GM23338 (cell line): ENCODE results near the gene PDE4B. TPM values are rescaled to one million over a fixed set of nuclear protein-coding genes. Genes with fewer than 3 reads are reported as not detected.

ENCODE experiments used
- ATAC-seq: fragments of 200-7000 bp; cut with Tn5 transposase; 3 replicates; pipeline ENCODE4 v1.9.1; 2020
- DNase-seq: peaks from one replicate; pipeline ENCODE4 v3.0.0-alpha.2; 2015; ENCODE audit warnings: low spot score
- H2AFZ ChIP-seq: fragments of 200-600 bp; sonication (generic); 2 replicates; pipeline ENCODE4 v1.8.0; 2016; ENCODE audit warnings: antibody characterized with exemption, mild to moderate bottlenecking, moderate library complexity
- H3F3A ChIP-seq: fragments of 200-600 bp; sonication (generic); replicated peaks from 2 replicates; pipeline ENCODE4 v1.8.0; 2017; ENCODE audit warnings: antibody characterized with exemption, mixed run types, low read depth
- H3K27ac ChIP-seq: fragments of 200-600 bp; sonication (generic); 2 replicates; pipeline ENCODE4 v1.6.1; 2016; ENCODE audit warnings: low read depth
- H3K27me3 ChIP-seq: fragments of 200-600 bp; sonication (generic); 2 replicates; pipeline ENCODE4 v1.8.0; 2016; ENCODE audit warnings: mild to moderate bottlenecking, mixed run types, moderate library complexity; ENCODE audit not compliant: insufficient read depth
- H3K36me3 ChIP-seq: fragments of 200-600 bp; sonication (generic); 2 replicates; pipeline ENCODE4 v1.8.0; 2016; ENCODE audit warnings: mild to moderate bottlenecking; ENCODE audit not compliant: insufficient read depth
- H3K4me1 ChIP-seq: fragments of 200-600 bp; sonication (generic); 2 replicates; pipeline ENCODE4 v1.8.0; 2016; ENCODE audit warnings: mild to moderate bottlenecking, moderate library complexity; ENCODE audit not compliant: insufficient read depth
- H3K4me2 ChIP-seq: fragments of 200-600 bp; sonication (generic); 2 replicates; pipeline ENCODE4 v1.7.1; 2017; ENCODE audit warnings: mixed run types
- H3K4me3 ChIP-seq: fragments of 200-600 bp; sonication (generic); 2 replicates; pipeline ENCODE4 v1.6.1; 2016; ENCODE audit warnings: mixed run types
- H3K79me2 ChIP-seq: fragments of 200-600 bp; sonication (generic); replicated peaks from 2 replicates; pipeline ENCODE4 v1.8.0; 2017; ENCODE audit warnings: mild to moderate bottlenecking; ENCODE audit not compliant: insufficient read depth
- H3K9me2 ChIP-seq: fragments of 200-600 bp; sonication (generic); 2 replicates; pipeline ENCODE4 v1.8.0; 2017; ENCODE audit not compliant: insufficient read depth
- H4K20me1 ChIP-seq: fragments of 200-600 bp; sonication (generic); replicated peaks from 2 replicates; pipeline ENCODE4 v1.8.0; 2017; ENCODE audit warnings: mild to moderate bottlenecking; ENCODE audit not compliant: insufficient read depth
- H3K27ac Mint-ChIP-seq: 2 replicates; pipeline ENCODE4 v1.8.0; 2020; ENCODE audit warnings: inconsistent platforms, mild to moderate bottlenecking, moderate library complexity, mixed read lengths
- H3K27me3 Mint-ChIP-seq: 3 replicates; pipeline ENCODE4 v1.8.0; 2022; ENCODE audit warnings: low read depth, mild to moderate bottlenecking, moderate library complexity, mixed read lengths, inconsistent platforms; ENCODE audit not compliant: insufficient read depth, poor library complexity
- H3K36me3 Mint-ChIP-seq: 3 replicates; pipeline ENCODE4 v1.8.0; 2021; ENCODE audit warnings: low read depth, mild to moderate bottlenecking, inconsistent platforms, moderate library complexity, mixed read lengths
- H3K4me1 Mint-ChIP-seq: 3 replicates; pipeline ENCODE4 v1.8.0; 2020; ENCODE audit warnings: mild to moderate bottlenecking, inconsistent platforms, mixed read lengths
- H3K4me3 Mint-ChIP-seq: 3 replicates; pipeline ENCODE4 v1.8.0; 2021; ENCODE audit warnings: moderate library complexity, mild to moderate bottlenecking, inconsistent platforms, mixed read lengths
- H3K9me3 Mint-ChIP-seq: 3 replicates; pipeline ENCODE4 v1.8.0; 2020; ENCODE audit warnings: moderate library complexity, mild to moderate bottlenecking, inconsistent platforms, mixed read lengths
- CREB1 ChIP-seq: fragments of 250-450 bp; sonication (Bioruptor Pico); IDR thresholded peaks from 2 replicates; pipeline ENCODE4 v1.5.0; 2020; ENCODE audit warnings: low read depth, mild to moderate bottlenecking, moderate library complexity
- EZH2phosphoT487 ChIP-seq: fragments of 200-600 bp; sonication (generic); IDR thresholded peaks from one replicate; pipeline ENCODE4 v1.8.1; 2018; ENCODE audit warnings: antibody characterized with exemption; ENCODE audit not compliant: unreplicated experiment
- JUNB ChIP-seq: IDR thresholded peaks from one replicate; pipeline ENCODE4 v1.6.1; 2016; ENCODE audit warnings: antibody characterized with exemption; ENCODE audit not compliant: unreplicated experiment
- NANOG ChIP-seq: IDR thresholded peaks from 2 replicates; pipeline ENCODE4 v1.6.1; 2016; ENCODE audit warnings: antibody characterized with exemption, borderline replicate concordance
- POLR2AphosphoS5 ChIP-seq: IDR thresholded peaks from 2 replicates; pipeline ENCODE4 v1.6.1; 2016; ENCODE audit warnings: antibody characterized with exemption, low read depth
- ZNF331 ChIP-seq: fragments of 250-450 bp; sonication (Bioruptor Pico); IDR thresholded peaks from 2 replicates; pipeline ENCODE4 v1.5.0; 2020; ENCODE audit warnings: low read depth, mild to moderate bottlenecking, moderate library complexity
- polyA plus RNA-seq: library from polyadenylated mRNA; unstranded; fragments of >200 nt; fragmentation: Nextera tagmentation; extraction: Ambion mirVana; gene quantifications from 2 replicates; pipeline ENCODE4 v1.2.1, GENCODE V29; 2016
- total RNA-seq: library from RNA; depleted of rRNA; stranded (reverse); fragments of >200 nt; shearing (Covaris generic); gene quantifications from 2 replicates; pipeline ENCODE4 v1.2.3, GENCODE V29; 2014
- TF ChIP-seq, protein P1 (sequence below): IDR thresholded peaks from one replicate; pipeline ENCODE4 v1.6.1; 2018; ENCODE audit warnings: antibody characterized with exemption; ENCODE audit not compliant: unreplicated experiment
- TF ChIP-seq, protein P2 (sequence below), 2 experiments: fragments of 200-600 bp in 1 of 2; sonication (generic) in 1 of 2; conservative IDR thresholded peaks; 2 replicates each; pipeline versions ENCODE4 v1.5.1 to v1.6.1; 2016 to 2017; ENCODE audit warnings: antibody characterized with exemption in 2 of 2, low read depth in 2 of 2, mild to moderate bottlenecking in 2 of 2, moderate library complexity in 1 of 2
- TF ChIP-seq, protein P3 (sequence below): IDR thresholded peaks from 2 replicates; pipeline ENCODE4 v1.6.1; 2016; ENCODE audit warnings: antibody characterized with exemption

The PDE4B gene
- total and polyA plus RNA-seq, 2 experiments from 2014 or later, result 14.0 to 25.6 TPM

GRCh38 chr1:66397192-66397591 lies 604.5 kb downstream of the PDE4B start:
- Mint-ChIP-seq H3K4me1 (no peaks in the 10 kb centered on the region; the same call in 2 of the 3 replicates), H3K36me3 (no peaks in the 10 kb centered on the region), H3K27me3 (no peaks in the 10 kb centered on the region), H3K27ac (no peak overlapping the region), H3K4me3 (no peak overlapping the region), H3K9me3 (no peaks in the 10 kb centered on the region)
- Histone ChIP-seq H2AFZ (no peak overlapping the region), H3K4me3 (no peak overlapping the region), H3K4me2 (no peak overlapping the region), H3K27ac (no peak overlapping the region), H3K9me2 (peaks cover 6% of the 10 kb centered on the region; the same call in 1 of the 2 replicates), H4K20me1 (no peaks in the 10 kb centered on the region), H3F3A (no peaks in the 10 kb centered on the region), H3K4me1 (no peaks in the 10 kb centered on the region), H3K27me3 (no peaks in the 10 kb centered on the region), H3K36me3 (no peaks in the 10 kb centered on the region), H3K79me2 (no peaks in the 10 kb centered on the region)
- TF ChIP-seq, protein P1, sequence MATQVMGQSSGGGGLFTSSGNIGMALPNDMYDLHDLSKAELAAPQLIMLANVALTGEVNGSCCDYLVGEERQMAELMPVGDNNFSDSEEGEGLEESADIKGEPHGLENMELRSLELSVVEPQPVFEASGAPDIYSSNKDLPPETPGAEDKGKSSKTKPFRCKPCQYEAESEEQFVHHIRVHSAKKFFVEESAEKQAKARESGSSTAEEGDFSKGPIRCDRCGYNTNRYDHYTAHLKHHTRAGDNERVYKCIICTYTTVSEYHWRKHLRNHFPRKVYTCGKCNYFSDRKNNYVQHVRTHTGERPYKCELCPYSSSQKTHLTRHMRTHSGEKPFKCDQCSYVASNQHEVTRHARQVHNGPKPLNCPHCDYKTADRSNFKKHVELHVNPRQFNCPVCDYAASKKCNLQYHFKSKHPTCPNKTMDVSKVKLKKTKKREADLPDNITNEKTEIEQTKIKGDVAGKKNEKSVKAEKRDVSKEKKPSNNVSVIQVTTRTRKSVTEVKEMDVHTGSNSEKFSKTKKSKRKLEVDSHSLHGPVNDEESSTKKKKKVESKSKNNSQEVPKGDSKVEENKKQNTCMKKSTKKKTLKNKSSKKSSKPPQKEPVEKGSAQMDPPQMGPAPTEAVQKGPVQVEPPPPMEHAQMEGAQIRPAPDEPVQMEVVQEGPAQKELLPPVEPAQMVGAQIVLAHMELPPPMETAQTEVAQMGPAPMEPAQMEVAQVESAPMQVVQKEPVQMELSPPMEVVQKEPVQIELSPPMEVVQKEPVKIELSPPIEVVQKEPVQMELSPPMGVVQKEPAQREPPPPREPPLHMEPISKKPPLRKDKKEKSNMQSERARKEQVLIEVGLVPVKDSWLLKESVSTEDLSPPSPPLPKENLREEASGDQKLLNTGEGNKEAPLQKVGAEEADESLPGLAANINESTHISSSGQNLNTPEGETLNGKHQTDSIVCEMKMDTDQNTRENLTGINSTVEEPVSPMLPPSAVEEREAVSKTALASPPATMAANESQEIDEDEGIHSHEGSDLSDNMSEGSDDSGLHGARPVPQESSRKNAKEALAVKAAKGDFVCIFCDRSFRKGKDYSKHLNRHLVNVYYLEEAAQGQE, result no peak
- no peak for TF ChIP-seq EZH2phosphoT487
- no peak for TF ChIP-seq POLR2AphosphoS5
- TF ChIP-seq JUNB, result no peak
- TF ChIP-seq NANOG, result no peak
- no peak for DNase-seq
- ATAC-seq, result no peak

DNA sequence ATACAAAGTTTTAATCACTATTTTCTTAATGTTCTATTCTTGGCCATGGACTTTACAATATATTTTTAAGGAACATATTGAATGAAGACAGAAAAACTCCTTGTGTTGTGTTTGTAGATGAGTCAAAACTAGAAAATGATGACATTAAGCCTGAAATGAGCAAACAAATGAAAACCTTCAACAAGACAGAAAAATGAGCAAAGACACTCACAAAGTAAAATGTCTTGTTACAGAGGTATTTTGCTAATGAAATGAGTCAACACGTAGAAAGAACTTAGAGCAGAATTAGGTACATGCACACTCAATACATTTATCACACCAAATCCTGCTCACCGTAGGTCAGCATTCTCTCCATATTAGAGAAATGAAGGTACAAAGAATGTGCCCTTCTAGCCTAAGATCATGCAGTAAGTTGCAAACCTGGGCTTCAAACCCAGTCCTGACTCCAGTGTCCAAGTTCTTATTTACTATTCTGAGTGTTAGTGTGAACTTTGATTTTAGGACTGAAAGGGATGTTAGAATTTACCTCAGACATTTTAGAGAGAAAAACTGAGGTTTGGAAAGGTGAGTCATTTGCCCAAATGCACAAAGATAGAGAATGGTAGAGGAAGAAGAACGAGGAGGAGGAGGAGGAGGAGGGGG lies 607.3 kb downstream of the PDE4B start:
- H3K36me3 ChIP-seq, result no peaks in the 10 kb centered on the region
- no peak for DNase-seq
- no peaks in the 10 kb centered on the region for H3K4me1 ChIP-seq
- no peaks in the 10 kb centered on the region for H3K9me3 Mint-ChIP-seq
- H3K4me3 ChIP-seq, result no peak overlapping the region
- peaks cover 4% of the 10 kb centered on the region for H3K27me3 Mint-ChIP-seq
- H3K4me3 Mint-ChIP-seq, result no peak overlapping the region
- H3K4me1 Mint-ChIP-seq, result no peaks in the 10 kb centered on the region; the same call in 2 of the 3 replicates
- no peaks in the 10 kb centered on the region for H3F3A ChIP-seq
- H3K9me2 ChIP-seq, result peaks cover 4% of the 10 kb centered on the region; the same call in 1 of the 2 replicates
- no peak overlapping the region for H3K4me2 ChIP-seq
- no peak overlapping the region for H3K27ac Mint-ChIP-seq
- no peaks in the 10 kb centered on the region for H4K20me1 ChIP-seq
- no peak for TF ChIP-seq ZNF331 (CRISPR knock-in tag)
- TF ChIP-seq, protein P2, sequence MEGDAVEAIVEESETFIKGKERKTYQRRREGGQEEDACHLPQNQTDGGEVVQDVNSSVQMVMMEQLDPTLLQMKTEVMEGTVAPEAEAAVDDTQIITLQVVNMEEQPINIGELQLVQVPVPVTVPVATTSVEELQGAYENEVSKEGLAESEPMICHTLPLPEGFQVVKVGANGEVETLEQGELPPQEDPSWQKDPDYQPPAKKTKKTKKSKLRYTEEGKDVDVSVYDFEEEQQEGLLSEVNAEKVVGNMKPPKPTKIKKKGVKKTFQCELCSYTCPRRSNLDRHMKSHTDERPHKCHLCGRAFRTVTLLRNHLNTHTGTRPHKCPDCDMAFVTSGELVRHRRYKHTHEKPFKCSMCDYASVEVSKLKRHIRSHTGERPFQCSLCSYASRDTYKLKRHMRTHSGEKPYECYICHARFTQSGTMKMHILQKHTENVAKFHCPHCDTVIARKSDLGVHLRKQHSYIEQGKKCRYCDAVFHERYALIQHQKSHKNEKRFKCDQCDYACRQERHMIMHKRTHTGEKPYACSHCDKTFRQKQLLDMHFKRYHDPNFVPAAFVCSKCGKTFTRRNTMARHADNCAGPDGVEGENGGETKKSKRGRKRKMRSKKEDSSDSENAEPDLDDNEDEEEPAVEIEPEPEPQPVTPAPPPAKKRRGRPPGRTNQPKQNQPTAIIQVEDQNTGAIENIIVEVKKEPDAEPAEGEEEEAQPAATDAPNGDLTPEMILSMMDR (conservative IDR thresholded peaks at IDR 0.05; ENCODE audit: low read depth in 2 of 2), result no peak
- TF ChIP-seq, protein P3, sequence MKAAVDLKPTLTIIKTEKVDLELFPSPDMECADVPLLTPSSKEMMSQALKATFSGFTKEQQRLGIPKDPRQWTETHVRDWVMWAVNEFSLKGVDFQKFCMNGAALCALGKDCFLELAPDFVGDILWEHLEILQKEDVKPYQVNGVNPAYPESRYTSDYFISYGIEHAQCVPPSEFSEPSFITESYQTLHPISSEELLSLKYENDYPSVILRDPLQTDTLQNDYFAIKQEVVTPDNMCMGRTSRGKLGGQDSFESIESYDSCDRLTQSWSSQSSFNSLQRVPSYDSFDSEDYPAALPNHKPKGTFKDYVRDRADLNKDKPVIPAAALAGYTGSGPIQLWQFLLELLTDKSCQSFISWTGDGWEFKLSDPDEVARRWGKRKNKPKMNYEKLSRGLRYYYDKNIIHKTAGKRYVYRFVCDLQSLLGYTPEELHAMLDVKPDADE, result no peak
- TF ChIP-seq JUNB, result no peak
- TF ChIP-seq NANOG, result no peak
- TF ChIP-seq CREB1 (CRISPR knock-in tag), result no peak
- no peak for TF ChIP-seq POLR2AphosphoS5
- TF ChIP-seq, protein P1, result no peak
- H3K27me3 ChIP-seq, result no peaks in the 10 kb centered on the region
- H2AFZ ChIP-seq, result peak overlapping the region; percentile 90
- ATAC-seq, result no peak
- H3K36me3 Mint-ChIP-seq, result no peaks in the 10 kb centered on the region
- H3K27ac ChIP-seq, result no peak overlapping the region
- H3K79me2 ChIP-seq, result no peaks in the 10 kb centered on the region
